OCI-M1 (cell line): ENCODE results near the gene POC1A.
"Not testable (repeated sequence)": the region's sequence is repeated elsewhere in the genome, so short reads cannot be mapped to it uniquely, and the experiment has no call there.

ENCODE experiments used
- DNase-seq: peaks from one replicate; lab custom pipeline; 2025; lab: John Stamatoyannopoulos, UW

Gene POC1A

DNA sequence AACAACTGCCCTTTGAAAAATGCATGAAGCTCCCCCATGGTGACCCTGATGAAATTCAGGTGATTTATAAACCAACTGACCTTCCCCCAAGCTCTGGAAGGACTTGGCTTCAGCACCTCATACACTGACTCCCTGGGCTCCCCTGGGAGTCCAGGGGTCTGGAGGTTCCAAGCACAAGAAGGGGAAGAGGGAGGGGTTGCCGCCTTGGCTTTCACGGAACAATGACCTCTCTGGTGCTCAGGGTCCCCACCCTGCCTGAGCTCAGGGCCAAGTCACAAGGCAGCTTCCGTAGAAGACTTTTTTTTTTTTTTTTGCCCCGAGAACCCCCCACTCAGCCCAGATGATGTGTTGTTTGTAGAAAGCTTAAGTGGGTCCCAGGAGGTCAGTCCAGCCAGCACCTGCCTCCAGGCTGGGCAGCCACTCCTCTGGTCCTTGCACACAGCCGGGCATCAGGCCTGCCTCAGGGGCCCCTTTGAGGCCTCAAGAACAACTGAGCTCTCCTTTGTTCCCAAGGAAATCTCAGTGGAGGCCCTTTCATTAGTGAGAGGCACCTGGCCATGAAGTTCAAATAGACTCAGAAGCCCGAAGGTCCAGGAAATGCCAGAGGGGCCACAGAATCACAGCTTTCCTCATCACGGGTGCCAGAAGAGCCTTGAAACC lies 29.7 kb upstream of the POC1A start:
- no peak for DNase-seq

DNA sequence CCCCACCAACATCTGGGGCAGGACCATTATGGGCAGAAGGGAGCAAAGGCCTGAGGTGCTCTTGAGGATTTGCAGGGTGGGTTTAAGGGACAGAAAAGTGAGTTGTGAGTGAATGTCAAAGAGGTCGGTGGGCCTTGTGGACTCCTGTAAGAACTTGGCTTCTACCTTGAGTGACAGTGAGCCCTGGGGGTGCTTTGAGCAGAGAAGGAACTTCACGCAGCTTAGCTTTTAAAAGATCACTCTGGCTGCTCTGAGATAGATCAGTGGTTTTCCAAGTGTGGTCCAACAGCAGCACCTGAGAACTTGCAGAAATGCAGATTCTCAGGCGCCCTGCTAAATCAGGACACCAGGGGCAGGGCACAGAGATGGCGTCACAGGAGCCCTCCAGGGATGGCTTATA lies 28.5 kb upstream of the POC1A start:
- DNase-seq, result no peak

DNA sequence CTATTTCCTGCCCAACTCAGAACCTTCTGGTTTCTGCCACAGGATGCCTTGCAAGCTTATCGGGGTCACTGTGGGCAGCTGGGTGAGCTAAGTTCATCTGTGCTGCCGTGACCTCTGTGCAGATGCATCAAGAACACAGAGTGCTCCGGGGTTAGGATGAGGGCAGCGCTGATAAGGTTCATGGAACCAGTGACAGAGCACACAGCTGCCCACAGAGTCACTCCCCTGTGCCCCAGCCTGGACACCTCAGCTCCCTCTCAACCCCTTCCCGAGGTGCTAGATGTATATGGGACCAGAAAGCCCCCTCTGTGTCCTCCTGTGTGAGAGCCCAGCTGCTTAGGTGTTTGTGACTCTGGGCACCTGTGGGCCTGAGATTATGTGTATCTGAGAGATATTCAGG lies 28.0 kb upstream of the POC1A start:
- peak; percentile 62 for DNase-seq

DNA sequence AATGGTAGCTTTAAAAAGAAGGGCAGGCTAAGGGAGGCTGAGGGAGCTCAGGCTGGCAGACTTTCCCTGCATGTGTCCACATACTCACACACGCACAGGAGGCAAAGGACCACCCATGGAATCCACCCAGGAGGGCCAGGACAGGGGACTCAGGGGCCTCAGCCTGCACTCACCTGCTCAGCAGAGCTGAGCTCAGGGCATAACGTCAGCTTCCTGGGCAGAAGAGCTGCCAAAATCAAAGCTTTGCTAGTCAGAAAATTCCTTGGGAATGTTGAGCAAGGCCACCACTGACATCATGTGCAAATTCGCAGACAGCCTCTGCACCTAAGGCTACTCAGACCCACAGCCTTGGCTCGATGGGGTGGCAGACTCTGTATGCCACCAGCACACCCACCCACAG lies 27.3 kb upstream of the POC1A start:
- DNase-seq, result no peak

DNA sequence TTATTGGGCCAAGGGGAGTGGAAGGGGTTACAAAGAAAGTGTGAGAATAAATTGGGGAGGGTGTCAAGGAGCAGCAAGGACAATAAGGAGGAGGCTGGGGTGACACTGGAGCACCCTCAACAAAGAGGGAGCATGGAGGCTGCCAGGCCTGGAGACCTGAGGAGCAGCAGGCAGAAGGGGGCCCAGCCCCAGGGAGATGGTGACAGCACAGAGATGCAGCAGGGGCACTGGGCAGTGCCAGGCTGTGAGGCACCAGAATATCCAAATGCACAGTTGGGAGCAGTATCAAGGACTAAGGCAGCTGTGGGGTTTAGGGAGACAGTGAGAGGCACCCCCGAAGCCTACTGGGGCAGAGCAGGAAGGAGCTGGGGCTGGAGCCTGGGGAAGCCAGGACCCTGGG lies 24.3 kb upstream of the POC1A start:
- DNase-seq, result no peak

DNA sequence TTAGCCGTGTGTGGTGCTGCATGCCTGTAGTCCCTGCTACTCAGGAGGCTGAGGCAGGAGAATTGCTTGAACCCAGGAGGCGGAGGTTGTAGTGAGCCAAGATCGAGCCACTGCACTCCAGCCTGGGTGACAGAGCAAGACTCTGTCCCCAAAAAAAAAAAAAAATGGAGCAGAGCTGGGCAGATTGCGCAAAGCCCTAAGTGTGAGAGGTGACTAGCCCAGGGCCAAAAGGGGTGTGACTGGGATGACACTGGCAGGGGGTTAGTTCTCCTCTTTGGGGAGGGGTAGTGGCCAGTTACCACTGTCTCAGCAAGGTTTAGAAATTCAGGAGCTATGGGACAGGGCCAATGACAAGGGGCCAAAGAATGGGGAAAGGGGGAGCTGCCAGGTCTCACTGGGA lies 23.9 kb upstream of the POC1A start:
- DNase-seq, result peak; percentile 14

DNA sequence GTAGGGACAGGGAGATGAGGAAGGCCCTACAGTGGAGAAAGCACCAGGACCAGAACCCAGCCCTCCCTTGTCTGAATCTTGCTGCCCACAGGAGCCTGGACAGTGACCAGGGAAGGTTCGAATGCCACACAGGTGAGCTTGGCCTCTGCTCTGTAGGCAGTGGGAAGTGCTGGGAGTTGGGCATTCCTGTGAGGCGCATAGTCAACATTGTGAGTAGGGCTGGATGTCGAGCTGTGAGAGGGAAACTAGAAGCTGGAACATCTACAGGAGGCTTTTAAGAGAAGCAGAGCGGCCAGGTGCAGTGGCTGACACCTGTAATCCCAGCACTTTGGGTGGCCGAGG lies 23.4 kb upstream of the POC1A start:
- no peak for DNase-seq

DNA sequence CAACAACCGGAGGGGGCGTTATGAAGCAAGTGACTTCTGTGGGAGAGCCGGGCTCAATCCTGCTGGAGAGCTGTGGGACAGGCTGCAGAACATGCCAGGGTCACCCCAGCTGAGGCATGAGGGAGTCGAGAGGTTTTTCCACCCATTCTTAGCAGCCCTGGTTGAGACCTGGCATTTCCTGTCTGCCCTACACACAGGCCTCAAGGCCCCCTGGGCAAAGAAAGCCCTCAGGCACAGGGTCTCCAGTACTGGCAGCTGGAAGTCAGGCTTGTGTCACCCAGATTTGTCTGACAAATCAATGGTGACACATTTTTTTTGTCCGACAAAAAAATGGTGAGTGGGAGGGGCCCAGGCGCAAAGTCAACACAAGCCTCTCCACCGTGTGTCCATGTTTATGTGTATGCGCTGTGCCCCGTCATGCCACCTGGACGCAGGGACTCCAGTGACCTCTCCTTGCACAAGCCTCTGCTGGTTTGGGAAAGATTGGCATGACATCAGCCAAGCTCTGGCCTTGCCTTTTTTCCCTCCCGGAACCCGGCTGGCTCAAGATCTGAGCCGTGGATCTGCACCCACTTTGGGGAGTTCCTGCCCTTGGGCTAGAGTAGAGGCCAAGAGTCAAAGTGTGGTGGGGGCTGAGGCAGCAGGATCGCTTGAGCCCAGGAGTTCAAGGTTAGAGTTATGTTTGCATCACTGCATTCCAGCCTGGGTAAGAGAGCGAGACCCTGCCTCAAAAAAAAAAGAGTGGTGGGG lies 22.9 kb upstream of the POC1A start:
- DNase-seq, result no peak

DNA sequence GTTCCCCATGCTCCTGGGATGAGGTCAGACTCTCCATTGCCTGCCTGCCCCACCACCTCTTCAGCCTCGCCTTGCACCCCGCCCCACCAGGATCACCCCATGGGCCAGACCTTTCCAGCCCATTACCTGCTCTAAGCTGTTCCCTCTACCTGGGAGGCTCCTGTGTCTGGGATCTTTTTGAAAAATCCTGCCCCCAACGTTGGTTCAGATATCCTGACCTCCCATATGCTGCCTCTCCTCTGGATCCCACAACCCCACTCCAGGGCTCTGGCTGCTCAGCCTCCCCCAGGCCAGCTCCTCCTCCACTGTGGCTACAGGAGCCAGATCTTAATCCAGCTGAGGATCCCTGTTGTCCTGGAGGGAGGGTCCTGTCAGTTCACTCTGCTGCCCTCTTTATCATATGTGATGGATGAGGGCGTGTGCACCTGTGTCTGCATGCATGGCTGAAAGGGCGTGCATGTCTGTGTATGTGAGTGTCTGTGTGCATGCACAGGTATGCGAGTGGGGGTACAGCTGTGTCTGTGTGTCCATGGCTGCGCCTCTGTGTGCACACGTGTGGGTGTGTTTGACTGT lies 22.0 kb upstream of the POC1A start:
- no peak for DNase-seq

DNA sequence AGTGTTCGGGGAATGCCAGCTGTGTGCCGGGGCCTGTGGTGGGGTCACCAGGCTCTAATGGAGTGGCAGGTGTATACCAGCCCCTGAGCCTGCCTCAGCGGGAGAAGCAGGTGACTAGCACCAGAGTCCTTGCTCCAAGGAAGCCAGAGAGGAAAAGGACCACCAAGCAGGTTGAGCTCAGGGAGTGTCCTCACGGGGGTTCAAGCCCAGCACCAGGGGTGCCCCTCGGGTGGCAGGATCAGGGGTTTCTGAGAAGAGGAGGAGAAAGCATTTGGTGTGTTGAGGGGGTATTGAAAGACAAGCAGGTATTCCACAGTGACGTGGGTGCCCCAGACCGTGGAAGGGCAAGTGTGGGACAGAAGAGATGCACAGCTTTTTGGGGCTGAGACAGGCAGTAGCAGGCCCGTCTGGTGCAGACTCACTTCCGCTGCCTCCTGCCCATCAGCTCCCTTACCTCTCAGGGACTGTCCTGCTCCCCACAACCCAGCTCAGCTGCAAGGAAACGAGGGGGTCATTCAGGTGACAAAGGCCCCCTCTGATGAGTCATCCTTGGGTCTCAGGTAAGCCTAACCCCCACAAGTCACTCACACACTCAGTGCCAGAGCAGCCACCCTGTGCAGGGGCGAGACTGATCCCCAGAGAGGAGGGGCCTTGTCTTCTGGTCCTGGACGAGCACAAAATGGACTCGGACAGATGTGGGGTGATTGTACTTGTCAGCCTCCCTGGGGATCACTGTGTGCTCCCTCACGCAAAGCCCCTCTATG lies 21.4 kb upstream of the POC1A start:
- DNase-seq, result no peak

DNA sequence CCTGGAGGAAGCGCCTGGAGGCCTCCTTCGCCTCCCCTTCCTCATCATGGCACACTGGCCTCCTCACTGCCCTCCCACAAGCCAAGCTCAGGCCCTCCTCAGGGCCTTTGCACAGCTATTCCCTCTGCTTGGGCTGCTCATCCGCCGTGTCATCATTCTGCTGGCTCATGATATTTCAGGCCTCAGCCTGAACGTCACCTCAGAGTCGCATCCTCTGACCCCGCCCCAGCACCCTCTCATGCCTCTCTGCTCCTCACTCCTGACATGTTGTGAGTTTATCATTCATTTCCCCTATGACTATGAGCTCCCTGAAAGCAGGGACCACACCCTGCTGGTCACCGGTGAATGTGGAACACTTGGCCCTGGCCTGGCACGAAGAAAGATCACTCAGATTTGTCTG lies 20.7 kb upstream of the POC1A start:
- DNase-seq, result no peak

DNA sequence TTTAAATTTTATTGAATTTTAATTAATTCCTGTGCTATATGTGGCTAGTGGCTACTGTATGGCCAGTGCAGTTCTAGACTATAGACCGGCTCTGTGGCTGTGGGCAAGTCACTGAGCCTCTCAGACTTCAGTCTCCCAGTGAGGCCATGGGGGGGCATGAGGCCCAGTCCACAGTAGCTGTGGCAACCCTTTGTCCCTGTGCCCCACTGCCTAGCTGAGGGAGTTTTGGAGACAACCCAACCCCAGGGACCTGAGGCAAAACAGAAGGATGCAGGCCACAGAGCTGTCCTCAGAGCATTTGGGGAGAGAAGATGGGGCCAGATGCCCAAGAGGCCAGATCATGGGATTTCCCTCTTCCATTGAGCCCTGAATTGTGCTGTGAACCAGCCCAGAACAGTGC lies 18.9 kb upstream of the POC1A start:
- DNase-seq, result no peak

DNA sequence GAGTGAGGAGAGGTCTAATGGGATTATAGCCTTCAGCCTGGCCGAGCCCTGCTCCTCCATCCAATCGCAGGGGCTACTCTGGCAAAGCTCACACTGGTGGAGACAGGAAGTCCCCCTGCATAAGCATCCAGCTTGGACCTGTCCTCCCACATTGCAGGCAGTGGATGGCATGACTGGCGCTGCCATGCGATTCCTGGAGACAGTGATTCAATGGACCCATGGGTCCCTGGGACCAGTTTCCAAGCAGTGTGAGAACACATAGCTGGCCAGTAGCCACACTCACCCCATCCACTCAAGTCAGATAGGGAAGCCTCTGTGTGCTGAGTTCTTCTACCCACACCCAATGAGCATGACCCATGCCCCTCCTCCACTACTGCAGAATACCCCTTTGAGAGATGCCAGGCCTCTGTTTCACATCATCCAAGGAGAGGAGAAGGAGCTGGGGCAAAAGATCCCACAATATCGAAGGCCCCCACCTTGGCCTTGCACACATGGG lies 18.1 kb upstream of the POC1A start:
- DNase-seq, result no peak

DNA sequence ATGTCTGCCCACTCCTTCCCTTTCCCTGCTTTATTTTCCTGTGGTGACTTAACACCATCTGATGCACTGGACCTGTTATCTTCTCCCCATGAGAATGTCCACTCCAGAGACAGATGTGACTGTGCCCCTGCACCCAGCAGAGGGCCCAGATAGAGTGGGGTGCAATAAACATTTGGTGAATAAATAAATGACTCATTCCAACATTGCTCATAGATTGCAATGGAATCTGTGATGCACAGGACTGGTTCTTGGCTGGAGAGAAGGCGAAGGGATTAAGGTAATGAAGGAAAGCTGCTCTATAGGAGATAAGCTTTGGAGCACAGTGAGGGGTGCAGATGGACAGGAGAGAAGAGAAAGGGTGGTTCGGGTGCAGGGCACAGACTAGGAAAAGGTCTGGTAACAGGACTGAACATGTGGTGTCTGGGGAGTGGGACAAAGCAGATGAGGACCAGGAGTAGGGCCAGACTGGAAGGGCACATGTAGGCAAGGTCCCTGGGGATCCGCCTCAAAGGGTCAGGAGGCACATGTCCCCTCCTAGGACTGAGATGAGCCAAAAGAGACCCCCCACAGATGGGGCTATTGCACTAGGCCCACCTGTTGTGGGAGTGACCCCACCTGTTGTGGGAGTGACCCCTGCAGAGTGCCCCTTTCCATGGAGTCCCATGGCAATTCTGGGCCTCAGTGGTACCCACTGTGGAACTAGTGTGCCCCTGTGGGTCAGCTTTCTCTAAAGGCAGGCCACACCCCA lies 17.5 kb upstream of the POC1A start:
- DNase-seq, result no peak

DNA sequence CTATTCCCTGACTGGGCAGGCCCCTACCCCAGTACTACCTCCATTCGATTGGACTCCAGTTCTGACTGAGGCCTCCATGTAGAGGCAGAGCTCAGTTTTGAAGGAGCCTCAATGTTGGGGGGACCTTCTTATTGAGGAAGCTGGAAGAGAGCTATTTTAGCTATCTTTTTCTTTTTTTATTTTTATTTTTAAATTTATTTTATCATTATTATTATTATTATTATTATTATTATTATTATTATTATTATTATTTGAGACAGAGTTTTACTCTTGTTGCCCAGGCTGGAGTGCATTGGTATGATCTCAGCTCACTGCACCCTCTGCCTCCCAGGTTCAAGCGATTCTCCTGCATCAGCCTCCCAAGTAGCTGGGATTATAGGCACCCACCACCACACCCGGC lies 16.0 kb upstream of the POC1A start:
- DNase-seq, result not testable (repeated sequence)

DNA sequence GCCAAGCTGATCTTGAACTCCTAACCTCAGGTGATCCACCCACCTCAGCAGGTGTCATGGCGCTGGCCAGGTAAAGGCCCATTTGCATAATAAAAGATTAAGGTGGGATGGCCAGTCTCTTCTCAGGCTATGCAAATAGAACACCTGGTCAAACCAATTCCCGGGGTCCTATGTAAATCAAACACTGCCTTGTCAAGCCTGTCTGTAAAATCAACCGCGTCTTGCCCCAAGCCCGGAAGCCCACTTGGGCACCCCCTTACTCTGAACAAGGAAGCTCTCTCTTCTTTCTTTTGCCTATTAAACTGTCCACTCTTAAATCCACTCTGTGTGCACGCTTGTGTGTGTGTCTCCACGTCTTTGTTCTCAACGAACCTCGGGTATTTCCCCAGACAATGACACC lies 13.0 kb upstream of the POC1A start:
- DNase-seq, result no peak

DNA sequence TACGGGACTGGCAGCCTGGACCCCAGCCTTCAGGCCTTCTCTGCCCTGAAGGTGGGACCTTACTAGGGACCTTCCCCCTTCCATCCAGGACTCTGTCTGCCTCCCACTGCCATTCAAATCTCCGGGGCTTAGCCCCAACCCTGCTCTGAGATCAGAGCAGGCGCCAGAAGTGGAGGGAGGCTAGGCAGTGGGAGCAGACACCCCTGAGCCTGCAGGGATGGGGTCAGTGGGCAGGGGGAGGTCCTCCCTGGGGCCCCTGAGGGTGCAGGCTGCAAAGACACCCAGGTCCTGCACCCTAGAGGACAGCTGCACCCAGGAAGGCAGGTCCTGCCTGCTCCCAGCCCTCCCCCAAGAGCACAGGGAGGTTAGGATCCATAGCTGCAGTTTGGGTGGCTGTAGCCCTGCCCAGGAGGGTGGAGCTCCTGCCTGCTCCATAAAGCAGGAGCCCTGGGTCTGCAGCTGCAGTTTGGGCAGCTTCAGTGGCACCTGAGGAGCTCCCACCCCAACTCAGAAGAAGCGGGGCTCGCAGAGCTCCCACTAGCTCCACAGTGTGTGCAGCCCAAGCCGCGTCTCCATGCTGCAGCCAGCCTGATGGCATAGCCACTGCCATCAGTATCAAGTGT lies 8.1 kb upstream of the POC1A start:
- DNase-seq, result no peak

DNA sequence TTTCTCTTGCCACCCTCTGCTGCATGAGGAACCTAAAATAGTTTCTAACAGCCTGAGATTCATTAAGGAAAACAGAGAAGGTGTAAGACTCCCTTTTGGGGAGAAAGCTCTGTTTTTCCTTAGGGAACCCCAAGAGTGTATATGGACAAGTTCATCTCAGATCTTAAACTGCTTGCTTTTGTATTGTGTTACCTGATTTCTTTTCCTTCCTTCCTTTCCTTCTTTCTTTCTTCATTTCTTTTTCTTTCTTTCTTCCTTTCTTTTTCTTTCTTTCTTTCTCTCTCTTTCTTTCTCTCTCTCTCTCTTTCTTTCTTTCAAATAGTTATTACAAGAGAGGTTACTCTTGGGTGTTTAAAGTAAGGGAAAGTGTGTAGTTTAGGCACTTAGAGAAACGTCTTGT lies 5.3 kb upstream of the POC1A start:
- DNase-seq, result no peak

DNA sequence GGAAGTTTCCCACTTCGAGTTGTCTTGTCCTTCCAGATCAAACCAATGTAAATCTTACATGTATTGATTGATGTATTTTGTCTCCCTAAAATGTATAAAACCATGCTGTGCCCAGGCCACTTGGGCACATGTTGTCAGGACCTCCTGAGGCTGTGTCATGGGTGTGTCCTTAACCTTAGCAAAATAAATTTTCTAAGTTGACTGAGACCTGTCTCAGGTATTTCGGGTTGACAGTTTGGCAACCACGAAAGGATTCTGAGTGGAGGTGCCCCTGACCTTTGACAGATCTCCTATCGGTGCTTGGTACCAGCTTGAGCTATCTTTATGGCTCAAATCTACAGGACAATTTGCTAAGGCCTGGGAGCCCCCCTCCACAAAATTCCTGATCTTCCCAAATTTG lies 1.7 kb upstream of the POC1A start:
- no peak for DNase-seq

DNA sequence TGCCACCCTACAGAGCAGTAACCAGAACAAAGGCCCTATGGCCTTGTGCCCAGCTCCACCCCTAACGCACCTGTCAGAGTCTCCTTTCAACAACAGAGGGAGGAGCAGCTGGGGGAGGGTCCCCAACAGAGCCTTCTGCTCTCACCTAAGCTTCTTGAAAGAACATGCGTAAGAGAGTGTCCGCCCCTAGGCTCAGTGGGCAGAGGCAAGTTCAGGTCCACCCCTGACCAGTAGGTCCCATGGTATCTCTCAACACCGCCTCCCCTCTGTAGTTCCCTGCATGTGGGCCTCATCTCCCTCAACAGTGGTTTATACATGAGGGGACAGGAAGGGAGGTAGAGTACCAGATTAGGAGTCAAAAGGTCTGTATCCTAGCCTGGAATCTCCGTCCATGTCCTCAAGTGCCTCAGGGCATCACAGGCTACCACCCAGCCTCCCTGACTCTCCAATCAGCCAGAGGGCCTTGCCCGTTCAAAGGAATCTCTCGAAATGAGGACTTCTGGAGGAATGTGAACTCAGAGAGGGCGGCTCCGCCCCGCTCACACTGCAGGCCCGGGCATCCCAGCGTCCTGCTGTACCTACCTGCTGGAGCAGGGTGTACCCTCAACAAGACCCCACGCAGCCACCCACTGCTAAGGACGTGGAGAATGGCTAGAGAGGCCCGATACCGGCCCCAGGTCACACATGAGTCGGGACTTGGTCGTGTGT lies 680 bp downstream of the POC1A start:
- peak; percentile 65 for DNase-seq

DNA sequence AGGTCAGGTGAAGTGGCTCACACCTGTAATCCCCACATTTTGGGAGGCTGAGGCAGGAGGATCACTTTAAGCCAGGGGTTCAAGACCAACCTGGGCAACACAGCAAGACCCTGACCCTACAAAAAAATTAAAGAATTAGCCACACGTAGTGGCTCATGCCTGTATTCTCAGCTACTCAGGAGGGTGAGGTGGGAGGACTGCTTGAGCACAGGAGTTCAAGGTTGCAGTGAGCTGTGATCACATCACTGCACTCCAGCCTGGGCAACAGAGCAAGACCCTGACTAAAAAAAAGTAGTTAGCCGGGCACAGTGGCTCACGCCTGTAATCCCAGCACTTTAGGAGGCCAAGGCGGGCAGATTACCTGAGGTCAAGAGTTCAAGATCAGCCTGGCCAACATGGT lies 2.2 kb downstream of the POC1A start:
- DNase-seq, result not testable (repeated sequence)
